ENCODE results near the gene PRKCA. TPM values are rescaled to one million over a fixed set of nuclear protein-coding genes. Genes with fewer than 3 reads are reported as not detected.

PRKCA gene
- total and polyA plus RNA-seq, 2 donors from 2014 or later = 8.0 to 50.8 TPM

- no peak for FAIRE-seq
Measured at GRCh38 chr17:66468241-66469087, 166.1 kb downstream of the PRKCA start.

GRCh38 chr17:66469088-66469442 lies 166.7 kb downstream of the PRKCA start:
- DNase-seq (peak in 3 of 5 donors; percentile 17 to 38 (median 32)), FAIRE-seq (no peak)
- Histone ChIP-seq H3K9me3 (ENCODE audit: control insufficient read depth in 2 of 3, insufficient read depth in 1 of 3, low read length in 3 of 3) (no peaks in the 10 kb centered on the region), H3K27me3 (ENCODE audit: control insufficient read depth, insufficient read depth, low read length) (no peaks in the 10 kb centered on the region), H3K36me3 (ENCODE audit: control insufficient read depth in 2 of 3, insufficient read depth in 3 of 3, low read length in 3 of 3) (no peaks in the 10 kb centered on the region), H3K4me1 (ENCODE audit: control insufficient read depth in 2 of 3, insufficient read depth in 2 of 3, low read depth in 1 of 3, low read length in 3 of 3) (peaks cover 18 to 48% (median 20%) of the 10 kb centered on the region in 3 donors), H3K4me3 (ENCODE audit: low read length in 3 of 3) (no peak overlapping the region), H3K9ac (ENCODE audit: low read length in 3 of 3) (peak overlapping the region in 1 of 3 donors; percentile 7), H3K27ac (ENCODE audit: low read depth in 2 of 2, low read length in 2 of 2) (peak overlapping the region; percentile 18 to 63)
- intact Hi-C loops (cut with DNase I) = no loop called here
- no peak for TF ChIP-seq CTCF (IDR thresholded peaks at IDR 0.05; ENCODE audit: borderline replicate concordance, extremely low read depth, insufficient read depth)

More at GRCh38 chr17:66468241-66469087, 166.1 kb downstream of the PRKCA start:
- peaks cover 18 to 48% (median 20%) of the 10 kb centered on the region in 3 donors for H3K4me1 ChIP-seq (ENCODE audit: control insufficient read depth in 2 of 3, insufficient read depth in 2 of 3, low read depth in 1 of 3, low read length in 3 of 3)
- DNase-seq = peak in 3 of 5 donors; percentile 25 to 58 (median 37)
- H3K4me3 ChIP-seq (ENCODE audit: low read length in 3 of 3) = no peak overlapping the region
- H3K9me3 ChIP-seq (ENCODE audit: control insufficient read depth in 2 of 3, insufficient read depth in 1 of 3, low read length in 3 of 3) = no peaks in the 10 kb centered on the region
- no peak for TF ChIP-seq CTCF (IDR thresholded peaks at IDR 0.05; ENCODE audit: borderline replicate concordance, extremely low read depth, insufficient read depth)
- H3K9ac ChIP-seq (ENCODE audit: low read length in 3 of 3) = peak overlapping the region in 1 of 3 donors; percentile 7
- no peaks in the 10 kb centered on the region for H3K36me3 ChIP-seq (ENCODE audit: control insufficient read depth in 2 of 3, insufficient read depth in 3 of 3, low read length in 3 of 3)
- intact Hi-C loops (cut with DNase I) = no loop called here
- H3K27me3 ChIP-seq (ENCODE audit: control insufficient read depth, insufficient read depth, low read length) = no peaks in the 10 kb centered on the region
- H3K27ac ChIP-seq (ENCODE audit: low read depth in 2 of 2, low read length in 2 of 2) = peak overlapping the region; percentile 33 to 63

DNA sequence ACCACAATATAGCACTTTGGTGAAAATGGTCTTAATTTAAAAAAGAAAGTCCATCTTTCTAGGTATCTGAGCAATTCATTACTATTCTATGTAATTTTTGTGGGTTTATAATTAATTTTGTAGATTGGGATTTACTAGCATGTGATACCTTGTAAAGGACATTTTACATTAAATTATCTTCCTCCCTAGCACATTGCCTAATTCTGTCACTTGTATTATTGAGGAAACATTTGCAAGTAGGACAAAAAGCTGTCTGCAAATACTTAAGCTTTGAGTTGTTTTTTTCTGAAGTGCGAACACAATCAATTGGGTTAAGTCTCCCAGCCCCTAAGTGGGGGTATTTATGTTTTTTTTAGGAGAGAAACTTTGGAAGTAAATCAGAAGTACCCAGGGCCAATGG lies 167.0 kb downstream of the PRKCA start:
- FAIRE-seq (no peak), DNase-seq (no peak)
- H3K9ac ChIP-seq (ENCODE audit: low read length in 3 of 3) = no peak overlapping the region
- H3K36me3 ChIP-seq (ENCODE audit: control insufficient read depth in 2 of 3, insufficient read depth in 3 of 3, low read length in 3 of 3) = no peaks in the 10 kb centered on the region
- H3K4me1 ChIP-seq (ENCODE audit: control insufficient read depth in 2 of 3, insufficient read depth in 2 of 3, low read depth in 1 of 3, low read length in 3 of 3) = peaks cover 19 to 48% (median 20%) of the 10 kb centered on the region in 3 donors
- no peaks in the 10 kb centered on the region for H3K27me3 ChIP-seq (ENCODE audit: control insufficient read depth, insufficient read depth, low read length)
- intact Hi-C loops (cut with DNase I) = no loop called here
- peak overlapping the region; percentile 36 to 44 for H3K27ac ChIP-seq (ENCODE audit: low read depth in 2 of 2, low read length in 2 of 2)
- H3K4me3 ChIP-seq (ENCODE audit: low read length in 3 of 3) = peak overlapping the region in 1 of 3 donors; percentile 10
- no peak for TF ChIP-seq CTCF (IDR thresholded peaks at IDR 0.05; ENCODE audit: borderline replicate concordance, extremely low read depth, insufficient read depth)
- H3K9me3 ChIP-seq (ENCODE audit: control insufficient read depth in 2 of 3, insufficient read depth in 1 of 3, low read length in 3 of 3) = no peaks in the 10 kb centered on the region
